ENCODE results near the gene ISOC2.

Gene ISOC2

DNA sequence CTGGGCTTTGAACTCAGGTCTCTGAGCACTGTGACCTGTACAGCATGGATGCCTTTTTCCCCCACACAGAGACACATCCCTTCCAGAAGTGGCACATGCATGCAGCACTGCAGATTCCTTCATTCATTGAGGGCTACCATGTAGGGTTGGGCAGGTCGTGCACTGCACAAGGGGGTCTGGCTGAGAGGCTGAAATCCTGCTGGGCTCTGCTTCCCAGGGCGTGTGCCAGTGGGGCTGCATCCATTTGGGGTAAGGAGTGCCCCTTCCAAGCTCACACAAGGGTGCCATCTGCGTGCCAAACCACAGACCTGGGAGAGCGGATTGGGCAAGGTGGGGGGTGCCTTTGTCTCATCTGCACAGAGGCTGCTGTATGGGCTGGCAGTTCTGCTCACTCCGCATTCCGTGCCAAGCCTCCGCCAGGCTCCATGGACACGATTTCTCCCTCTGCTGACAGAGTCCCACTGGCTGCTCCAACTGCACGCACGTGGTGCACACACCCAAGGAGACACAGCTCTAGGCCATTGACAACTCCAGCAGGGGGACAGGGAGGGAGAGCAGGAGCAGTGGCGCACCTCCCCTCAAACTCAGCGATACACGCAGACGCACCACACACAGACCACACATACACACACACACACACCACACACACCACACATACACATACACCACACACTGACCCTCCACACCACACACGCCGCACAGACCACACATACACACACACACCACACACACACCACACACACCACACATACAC lies 13.8 kb downstream of the ISOC2 start:
- H3K9me3 ChIP-seq (ENCODE audit: control insufficient read depth, low read length) = no peaks in the 10 kb centered on the region
- H3K27me3 ChIP-seq (ENCODE audit: control insufficient read depth, insufficient read depth, low read length) = peaks cover 69% of the 10 kb centered on the region
- peaks cover 3% of the 10 kb centered on the region for H3K4me1 ChIP-seq (ENCODE audit: control insufficient read depth, insufficient read depth, low read length)
- no peak overlapping the region for H3K9ac ChIP-seq (ENCODE audit: low read length)
- no peak overlapping the region for H3K4me3 ChIP-seq (ENCODE audit: low read length)
- no peaks in the 10 kb centered on the region for H3K36me3 ChIP-seq (ENCODE audit: control insufficient read depth, insufficient read depth, low read length)

DNA sequence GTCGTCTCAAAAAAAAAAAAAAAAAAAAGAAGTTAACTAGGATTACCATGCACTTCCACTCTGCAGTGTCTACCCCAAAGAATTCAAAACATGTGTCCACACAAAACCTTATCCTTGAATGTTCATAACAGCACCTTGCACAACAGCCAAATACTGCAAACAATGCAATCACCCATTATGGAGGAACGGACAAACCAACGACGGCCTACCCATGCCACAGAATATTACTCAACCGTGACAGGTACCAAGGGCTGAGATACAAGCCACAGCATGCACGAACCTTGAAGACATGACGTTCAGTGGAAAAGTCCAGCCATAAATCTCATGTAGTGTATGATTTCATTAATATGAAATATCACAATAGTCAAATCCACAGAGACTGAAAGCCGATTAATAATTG lies 15.4 kb downstream of the ISOC2 start:
- H3K27me3 ChIP-seq (ENCODE audit: control insufficient read depth, insufficient read depth, low read length) = peaks cover 67% of the 10 kb centered on the region

DNA sequence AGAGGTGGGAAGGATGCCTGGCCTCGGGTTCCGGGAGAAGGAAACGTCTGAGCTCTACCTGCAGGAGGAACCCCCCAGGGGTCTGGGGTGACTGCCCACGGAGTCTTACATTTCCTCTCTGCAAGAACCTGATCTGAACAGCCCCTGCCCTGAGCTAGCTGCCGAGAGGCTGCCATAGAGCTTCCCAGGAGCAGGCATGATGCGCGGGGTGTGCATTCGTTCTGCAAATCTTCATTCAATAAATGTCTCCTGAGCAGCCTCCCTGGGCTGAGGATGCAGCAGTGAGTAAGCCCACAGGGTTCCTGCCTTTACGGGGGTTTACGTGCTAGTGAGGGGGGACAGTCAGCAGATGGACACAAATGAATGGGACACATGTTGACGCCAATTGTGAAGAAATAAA lies 16.8 kb downstream of the ISOC2 start:
- Histone ChIP-seq H3K4me3 (ENCODE audit: low read length) (no peak overlapping the region), H3K4me1 (ENCODE audit: control insufficient read depth, insufficient read depth, low read length) (peaks cover 12% of the 10 kb centered on the region), H3K9me3 (ENCODE audit: control insufficient read depth, low read length) (no peaks in the 10 kb centered on the region), H3K9ac (ENCODE audit: low read length) (no peak overlapping the region), H3K36me3 (ENCODE audit: control insufficient read depth, insufficient read depth, low read length) (no peaks in the 10 kb centered on the region), H3K27me3 (ENCODE audit: control insufficient read depth, insufficient read depth, low read length) (peaks cover 67% of the 10 kb centered on the region)

More for the DNA sequence above, 15.4 kb downstream of the ISOC2 start:
- H3K4me1 ChIP-seq (ENCODE audit: control insufficient read depth, insufficient read depth, low read length) = peaks cover 10% of the 10 kb centered on the region
- H3K9me3 ChIP-seq (ENCODE audit: control insufficient read depth, low read length) = no peaks in the 10 kb centered on the region
- H3K36me3 ChIP-seq (ENCODE audit: control insufficient read depth, insufficient read depth, low read length) = no peaks in the 10 kb centered on the region
- H3K9ac ChIP-seq (ENCODE audit: low read length) = no peak overlapping the region
- no peak overlapping the region for H3K4me3 ChIP-seq (ENCODE audit: low read length)

DNA sequence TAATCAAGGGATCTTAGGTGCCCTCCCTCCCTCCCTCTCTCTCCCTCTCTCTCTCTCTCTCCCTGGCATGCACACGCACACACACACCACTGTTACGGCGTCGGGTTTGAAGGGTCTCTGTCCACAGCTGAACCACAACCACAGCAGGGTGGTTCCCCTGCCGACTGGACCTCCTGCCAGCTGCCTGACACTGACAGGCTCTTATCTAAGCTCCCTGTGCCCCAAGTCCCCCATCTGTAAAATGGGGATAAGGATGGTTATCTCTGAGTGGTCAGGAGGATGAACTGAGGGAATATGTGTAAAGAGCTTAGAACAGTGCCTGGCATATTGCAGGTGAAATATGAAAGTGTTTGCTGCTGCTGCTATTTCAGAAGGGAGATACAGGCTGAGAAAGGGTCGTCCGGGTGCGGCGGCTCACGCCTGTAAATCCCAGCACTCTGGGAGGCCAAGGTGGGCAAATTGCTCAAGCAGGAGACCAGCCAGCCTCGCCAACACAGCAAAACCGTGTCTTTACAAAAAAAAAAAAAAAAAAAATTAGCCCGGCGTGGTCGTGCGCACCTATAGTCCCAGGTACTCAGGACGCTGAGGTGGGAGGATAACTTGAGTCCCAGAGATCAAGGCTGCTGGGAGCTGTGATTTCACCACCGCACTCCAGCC lies 17.5 kb downstream of the ISOC2 start:
- Histone ChIP-seq H3K4me3 (ENCODE audit: low read length) (no peak overlapping the region), H3K27me3 (ENCODE audit: control insufficient read depth, insufficient read depth, low read length) (peaks cover 69% of the 10 kb centered on the region), H3K36me3 (ENCODE audit: control insufficient read depth, insufficient read depth, low read length) (no peaks in the 10 kb centered on the region), H3K9me3 (ENCODE audit: control insufficient read depth, low read length) (no peaks in the 10 kb centered on the region), H3K9ac (ENCODE audit: low read length) (no peak overlapping the region), H3K4me1 (ENCODE audit: control insufficient read depth, insufficient read depth, low read length) (peaks cover 12% of the 10 kb centered on the region)

DNA sequence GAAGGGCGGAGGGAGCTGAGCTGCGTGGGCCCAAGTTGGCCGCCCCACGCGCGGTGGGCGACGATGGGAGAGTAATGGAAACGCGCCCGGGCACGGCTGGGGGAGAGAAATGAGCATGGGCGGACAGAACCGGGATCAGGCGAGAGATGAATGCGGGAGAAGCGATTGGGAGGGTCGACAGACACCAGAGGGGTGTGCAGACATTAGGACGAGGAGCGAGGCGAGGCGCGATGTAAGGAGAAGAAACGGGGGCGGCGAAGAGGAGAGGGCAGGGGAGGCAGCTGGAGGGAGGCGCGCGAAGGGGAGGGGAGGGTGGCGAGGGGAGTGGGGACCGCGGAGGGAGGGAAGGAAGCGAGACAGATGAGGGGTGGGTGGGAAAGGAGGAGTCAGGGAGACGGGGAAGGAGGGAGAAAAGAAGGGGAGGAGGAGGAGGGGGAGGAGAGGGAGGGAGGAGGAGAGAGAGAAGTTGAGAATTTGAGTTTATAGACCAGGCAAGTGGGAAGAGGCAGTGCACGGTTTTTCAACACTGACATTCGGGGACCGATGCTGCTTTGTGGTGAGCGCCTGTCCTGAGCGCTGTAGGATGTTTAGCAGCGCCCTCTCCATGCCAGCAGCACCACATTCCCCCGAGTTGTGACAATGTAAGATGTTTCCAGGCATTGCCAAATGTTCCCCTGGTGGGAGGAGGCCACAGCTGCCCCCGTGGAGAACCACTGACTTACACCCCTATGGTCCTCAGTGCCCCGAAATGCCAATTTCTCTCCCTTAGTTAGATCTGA lies 18.2 kb downstream of the ISOC2 start, which contains the start of gene SHISA7:
SHISA7 (minus strand) TSS at position 256 of the 779 bp plus-strand sequence. CDS start 437 bp downstream, outside the sequence.
- H3K4me3 ChIP-seq (ENCODE audit: low read length) = no peak within 1 kb of the TSS
- H3K4me1 ChIP-seq (ENCODE audit: control insufficient read depth, insufficient read depth, low read length) = peaks cover 12% of the 10 kb centered on the region
- H3K9ac ChIP-seq (ENCODE audit: low read length) = no peak within 1 kb of the TSS
- peaks cover 70% of the 10 kb centered on the region for H3K27me3 ChIP-seq (ENCODE audit: control insufficient read depth, insufficient read depth, low read length)
- H3K9me3 ChIP-seq (ENCODE audit: control insufficient read depth, low read length) = no peaks in the 10 kb centered on the region
- no peaks in the 10 kb centered on the region for H3K36me3 ChIP-seq (ENCODE audit: control insufficient read depth, insufficient read depth, low read length)

DNA sequence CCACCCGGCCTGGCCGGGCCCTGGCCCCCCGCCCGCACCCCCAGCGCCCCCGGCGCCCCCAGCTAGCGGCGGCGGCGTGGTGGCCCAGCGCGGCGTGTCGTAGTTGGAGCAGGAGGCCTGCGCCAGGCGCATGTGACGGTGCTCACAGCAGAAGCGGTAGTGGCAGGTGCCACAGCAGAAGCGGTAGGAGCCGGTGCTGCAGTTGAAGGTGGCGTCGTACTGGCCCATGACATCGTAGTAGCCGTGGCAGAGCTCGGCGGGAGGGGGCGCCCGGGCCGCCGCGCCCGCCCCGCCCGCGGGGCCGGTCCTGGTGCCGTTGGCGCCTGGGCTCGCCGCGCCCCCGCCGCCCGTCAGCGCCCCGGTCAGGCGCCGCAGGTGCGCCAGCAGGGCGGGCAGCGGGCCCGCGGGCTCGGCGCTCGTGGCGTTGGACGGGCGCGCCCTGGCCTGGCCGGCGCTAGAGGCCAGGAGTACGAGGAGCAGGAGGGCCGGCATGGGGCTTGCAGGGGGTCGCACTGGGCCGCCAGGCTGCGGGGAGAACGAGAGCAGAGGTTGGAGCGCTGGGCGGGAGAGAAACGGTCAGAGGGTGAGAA lies 19.0 kb downstream of the ISOC2 start:
- H3K4me3 ChIP-seq (ENCODE audit: low read length) = no peak overlapping the region
- H3K9me3 ChIP-seq (ENCODE audit: control insufficient read depth, low read length) = no peaks in the 10 kb centered on the region
- peaks cover 12% of the 10 kb centered on the region for H3K4me1 ChIP-seq (ENCODE audit: control insufficient read depth, insufficient read depth, low read length)
- peaks cover 70% of the 10 kb centered on the region for H3K27me3 ChIP-seq (ENCODE audit: control insufficient read depth, insufficient read depth, low read length)
- H3K9ac ChIP-seq (ENCODE audit: low read length) = no peak overlapping the region
- no peaks in the 10 kb centered on the region for H3K36me3 ChIP-seq (ENCODE audit: control insufficient read depth, insufficient read depth, low read length)

DNA sequence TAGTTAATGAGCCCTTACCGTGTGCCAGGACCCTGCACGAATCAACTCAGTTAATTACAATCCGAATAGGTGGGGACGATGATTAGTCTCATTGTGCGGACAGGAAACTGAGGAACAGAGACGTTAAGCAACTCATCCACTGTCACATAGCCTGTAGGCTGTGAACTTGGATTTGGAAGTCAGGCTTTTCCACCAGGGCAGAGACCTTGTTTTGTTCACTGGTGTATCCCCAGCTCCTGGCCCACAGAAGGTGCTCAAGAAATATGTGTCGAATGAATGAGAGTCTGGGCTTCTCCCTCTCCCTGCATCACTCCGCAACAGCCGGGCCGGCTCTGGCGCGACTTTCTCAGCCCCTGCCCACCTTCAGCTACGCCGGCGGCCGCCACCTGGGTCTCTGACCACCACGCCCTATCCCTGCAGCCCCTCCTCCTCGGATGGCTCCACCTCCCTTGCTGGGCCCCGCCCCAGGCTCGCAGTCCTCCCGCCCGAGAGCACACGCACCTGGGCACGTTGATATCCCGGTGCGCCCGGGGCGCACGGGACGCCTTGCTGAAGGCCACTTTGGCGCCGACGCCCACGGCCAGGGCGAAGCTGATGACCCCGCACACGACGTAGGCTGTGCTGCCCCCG lies 19.6 kb downstream of the ISOC2 start:
- H3K9me3 ChIP-seq (ENCODE audit: control insufficient read depth, low read length) = no peaks in the 10 kb centered on the region
- H3K4me1 ChIP-seq (ENCODE audit: control insufficient read depth, insufficient read depth, low read length) = peaks cover 12% of the 10 kb centered on the region
- no peaks in the 10 kb centered on the region for H3K36me3 ChIP-seq (ENCODE audit: control insufficient read depth, insufficient read depth, low read length)
- peaks cover 71% of the 10 kb centered on the region for H3K27me3 ChIP-seq (ENCODE audit: control insufficient read depth, insufficient read depth, low read length)
- H3K9ac ChIP-seq (ENCODE audit: low read length) = no peak overlapping the region
- H3K4me3 ChIP-seq (ENCODE audit: low read length) = no peak overlapping the region

DNA sequence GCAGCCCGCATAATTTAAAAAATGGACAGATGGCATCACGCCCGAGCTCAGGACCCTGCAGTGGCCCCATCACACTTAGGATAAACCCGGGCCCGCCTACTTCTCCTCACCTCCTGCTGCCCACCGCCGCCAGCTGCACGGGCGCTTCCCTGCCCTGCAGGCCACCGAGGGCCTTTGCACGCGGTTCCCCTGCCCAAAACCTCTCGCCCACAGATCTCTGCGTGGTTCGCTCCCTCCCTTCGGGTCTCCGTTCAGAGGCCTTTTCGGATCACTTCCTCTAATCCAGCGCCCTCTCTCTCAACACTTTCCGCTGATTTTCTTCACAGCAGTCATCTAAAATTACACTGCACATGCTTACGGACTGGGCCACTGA lies 20.1 kb downstream of the ISOC2 start:
- no peaks in the 10 kb centered on the region for H3K36me3 ChIP-seq (ENCODE audit: control insufficient read depth, insufficient read depth, low read length)
- peaks cover 71% of the 10 kb centered on the region for H3K27me3 ChIP-seq (ENCODE audit: control insufficient read depth, insufficient read depth, low read length)
- H3K9me3 ChIP-seq (ENCODE audit: control insufficient read depth, low read length) = no peaks in the 10 kb centered on the region
- H3K4me3 ChIP-seq (ENCODE audit: low read length) = no peak overlapping the region
- H3K4me1 ChIP-seq (ENCODE audit: control insufficient read depth, insufficient read depth, low read length) = peaks cover 12% of the 10 kb centered on the region
- no peak overlapping the region for H3K9ac ChIP-seq (ENCODE audit: low read length)

DNA sequence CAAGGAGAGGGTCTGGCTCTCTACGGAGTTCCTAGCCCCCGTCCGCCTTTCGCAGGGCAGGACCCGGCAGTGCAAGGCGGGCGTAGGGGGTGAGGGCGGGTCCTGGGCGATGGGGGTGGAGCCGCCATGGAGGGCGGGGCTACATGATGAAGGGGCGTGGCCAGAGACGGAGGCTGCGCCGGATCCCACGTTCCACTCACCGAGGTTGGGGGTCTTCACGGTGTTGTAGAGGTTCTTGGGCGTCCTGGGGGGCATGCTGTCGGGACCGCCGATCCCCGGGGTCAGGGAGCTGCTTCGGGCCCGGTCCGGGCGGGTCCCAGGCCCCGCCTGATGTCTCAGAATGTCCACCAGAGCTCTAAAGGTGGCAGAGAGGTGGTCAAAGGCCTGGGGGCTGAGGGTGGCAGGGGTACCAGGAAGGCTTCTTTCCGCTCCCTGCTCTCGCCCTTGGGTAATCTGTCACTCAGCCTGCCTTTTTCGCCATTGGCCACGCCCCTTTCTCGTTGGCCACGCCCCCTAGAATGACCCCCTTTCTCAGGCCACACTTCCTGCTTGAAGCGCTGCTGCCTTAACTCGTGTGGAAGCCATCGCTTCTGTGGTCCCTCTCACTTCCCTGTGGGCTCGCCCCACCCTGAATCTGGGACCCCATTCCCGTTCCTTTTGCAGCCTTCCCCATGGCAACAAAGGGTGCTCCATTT lies 20.9 kb downstream of the ISOC2 start:
- Histone ChIP-seq H3K36me3 (ENCODE audit: control insufficient read depth, insufficient read depth, low read length) (no peaks in the 10 kb centered on the region), H3K9me3 (ENCODE audit: control insufficient read depth, low read length) (no peaks in the 10 kb centered on the region), H3K4me1 (ENCODE audit: control insufficient read depth, insufficient read depth, low read length) (peaks cover 12% of the 10 kb centered on the region), H3K9ac (ENCODE audit: low read length) (no peak overlapping the region), H3K4me3 (ENCODE audit: low read length) (no peak overlapping the region), H3K27me3 (ENCODE audit: control insufficient read depth, insufficient read depth, low read length) (peaks cover 71% of the 10 kb centered on the region)

DNA sequence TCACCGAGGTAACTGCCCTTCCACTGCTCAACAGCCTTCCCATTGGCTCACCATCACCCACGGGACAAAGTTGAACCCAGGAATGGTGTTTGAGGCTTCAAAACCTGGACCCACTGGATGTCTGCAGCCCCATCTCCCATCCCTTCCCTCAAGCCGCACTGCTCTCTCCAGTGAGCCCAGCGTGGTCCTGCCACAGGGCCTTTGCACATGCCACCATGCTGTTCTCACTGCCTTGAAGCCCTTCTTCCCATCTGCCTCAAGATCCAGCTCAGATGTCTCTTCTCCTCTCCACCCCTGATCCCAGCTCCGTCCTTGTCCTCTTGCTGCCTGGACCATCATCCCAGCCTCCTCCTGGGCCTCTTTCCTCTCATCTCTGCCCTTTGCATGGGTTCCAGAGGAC lies 22.4 kb downstream of the ISOC2 start:
- Histone ChIP-seq H3K27me3 (ENCODE audit: control insufficient read depth, insufficient read depth, low read length) (peaks cover 66% of the 10 kb centered on the region), H3K9me3 (ENCODE audit: control insufficient read depth, low read length) (no peaks in the 10 kb centered on the region), H3K4me1 (ENCODE audit: control insufficient read depth, insufficient read depth, low read length) (peaks cover 12% of the 10 kb centered on the region), H3K9ac (ENCODE audit: low read length) (no peak overlapping the region), H3K4me3 (ENCODE audit: low read length) (no peak overlapping the region), H3K36me3 (ENCODE audit: control insufficient read depth, insufficient read depth, low read length) (no peaks in the 10 kb centered on the region)

DNA sequence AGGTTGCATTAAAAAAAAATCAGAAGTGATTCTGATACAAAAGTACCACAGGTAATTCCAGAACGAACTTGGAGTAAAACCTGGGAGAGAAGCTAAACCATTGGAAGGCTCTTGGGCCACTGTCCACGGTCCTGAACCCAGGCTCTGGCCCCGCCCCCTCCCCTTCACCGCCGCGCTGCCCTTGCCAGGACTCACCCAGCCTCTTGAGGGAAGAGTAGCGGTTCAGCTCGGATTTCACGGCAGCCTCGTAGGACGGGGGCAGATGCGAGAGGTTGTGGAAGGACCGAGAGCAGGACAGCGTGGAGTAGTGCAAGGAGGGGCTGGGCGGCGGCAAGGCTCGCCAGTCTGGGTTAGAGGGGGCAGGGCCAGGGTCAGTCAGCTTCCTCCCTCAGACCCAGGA lies 24.0 kb downstream of the ISOC2 start:
- peaks cover 12% of the 10 kb centered on the region for H3K4me1 ChIP-seq (ENCODE audit: control insufficient read depth, insufficient read depth, low read length)
- H3K9ac ChIP-seq (ENCODE audit: low read length) = no peak overlapping the region
- no peaks in the 10 kb centered on the region for H3K36me3 ChIP-seq (ENCODE audit: control insufficient read depth, insufficient read depth, low read length)
- H3K9me3 ChIP-seq (ENCODE audit: control insufficient read depth, low read length) = no peaks in the 10 kb centered on the region
- no peak overlapping the region for H3K4me3 ChIP-seq (ENCODE audit: low read length)
- peaks cover 71% of the 10 kb centered on the region for H3K27me3 ChIP-seq (ENCODE audit: control insufficient read depth, insufficient read depth, low read length)
